Stimulated activated CD4-positive, alpha-beta T cell treated with anti-CD3 and anti-CD28 coated beads, Interleukin-1b, Interleukin-23, amount 100 ng/mL, for 48 hours (primary cell): ENCODE measurements around the gene CCDC17.
"Not testable (repeated sequence)": the region's sequence is repeated elsewhere in the genome, so short reads cannot be mapped to it uniquely, and the experiment has no call there.

Experiments used
- DNase-seq: peaks from one replicate; pipeline ENCODE4 v3.0.0-alpha.2; 2020

The CCDC17 gene

GRCh38 chr1:45621501-45621836 is 2.4 kb downstream of the CCDC17 start:
- no peak for DNase-seq

- no peak for DNase-seq
Measured at GRCh38 chr1:45620588-45621500, 3.0 kb downstream of the CCDC17 start.

GRCh38 chr1:45619149-45619921 is 4.5 kb downstream of the CCDC17 start:
- no peak for DNase-seq

- DNase-seq = no peak
Measured at GRCh38 chr1:45617618-45618017, 6.2 kb downstream of the CCDC17 start.

GRCh38 chr1:45615885-45616284 is 8.0 kb downstream of the CCDC17 start:
- no peak for DNase-seq

GRCh38 chr1:45612941-45613579 is 10.8 kb downstream of the CCDC17 start:
- no peak for DNase-seq

GRCh38 chr1:45610589-45611226 is 13.1 kb downstream of the CCDC17 start:
- DNase-seq = no peak

- no peak for DNase-seq
Measured at GRCh38 chr1:45608175-45609156, 15.4 kb downstream of the CCDC17 start.

GRCh38 chr1:45607404-45608074 is 16.3 kb downstream of the CCDC17 start:
- no peak for DNase-seq

GRCh38 chr1:45604239-45604638 is 19.6 kb downstream of the CCDC17 start:
- no peak for DNase-seq

- DNase-seq = not testable (repeated sequence)
Measured at GRCh38 chr1:45596765-45597164, 27.1 kb downstream of the CCDC17 start.

GRCh38 chr1:45594412-45594811 is 29.4 kb downstream of the CCDC17 start:
- no peak for DNase-seq

GRCh38 chr1:45589861-45590260 is 34.0 kb downstream of the CCDC17 start:
- no peak for DNase-seq

- no peak for DNase-seq
Measured at GRCh38 chr1:45586769-45587168, 37.1 kb downstream of the CCDC17 start.

GRCh38 chr1:45585496-45586075 is 38.3 kb downstream of the CCDC17 start:
- DNase-seq = no peak

GRCh38 chr1:45585110-45585426 is 38.8 kb downstream of the CCDC17 start:
- DNase-seq = no peak

- DNase-seq = peak; percentile 88
Measured at GRCh38 chr1:45584351-45585109, 39.3 kb downstream of the CCDC17 start.

- peak; percentile 91 for DNase-seq
Measured at GRCh38 chr1:45583666-45584350, 40.0 kb downstream of the CCDC17 start, which contains the start of gene NASP. Gene NASP (plus strand): TSS chr1:45584041. CDS start chr1:45584147, 106 bp downstream.

- peak; percentile 95 for DNase-seq
Measured at GRCh38 chr1:45583264-45583665, 40.6 kb downstream of the CCDC17 start.
